ENCODE results near the gene CCHCR1.

- TF ChIP-seq CTCF (IDR thresholded peaks at IDR 0.05) (no peak), POLR2A (IDR thresholded peaks at IDR 0.05) (no peak)
These were observed 12.9 kb upstream of the CCHCR1 start, which contains the start of gene POU5F1 for GRCh38 chr6:31170600-31170881.

Measured in body of pancreas (tissue), 4 donors.